SK-N-SH treated with all-trans-retinoic acid at 6 μM for 48 hours (cell line): Measurements from ENCODE around the gene DDX53.

Experiments
- ATAC-seq: fragments of 200-7000 bp; cut with Tn5 transposase; 3 replicates; pipeline ENCODE4 v1.9.1; 2020; ENCODE audit warnings: mild to moderate bottlenecking, moderate library complexity
- BACH2 ChIP-seq: fragments of 250-450 bp; sonication (Bioruptor Pico); IDR thresholded peaks from 2 replicates; pipeline ENCODE4 v1.9.0; 2021; ENCODE audit warnings: mild to moderate bottlenecking, borderline replicate concordance
- CREB5 ChIP-seq: fragments of 250-450 bp; sonication (Bioruptor Pico); IDR thresholded peaks from 2 replicates; pipeline ENCODE4 v1.5.1; 2020; ENCODE audit warnings: low read depth, mild to moderate bottlenecking, moderate library complexity
- CSDC2 ChIP-seq: fragments of 250-450 bp; sonication (Bioruptor Pico); IDR thresholded peaks from 2 replicates; pipeline ENCODE4 v1.5.0; 2020; ENCODE audit warnings: mild to moderate bottlenecking, moderate library complexity
- CSRNP3 ChIP-seq: fragments of 250-450 bp; sonication (Bioruptor Pico); IDR thresholded peaks from 2 replicates; pipeline ENCODE4 v1.5.1; 2021; ENCODE audit warnings: mild to moderate bottlenecking, moderate library complexity
- ESRRG ChIP-seq: fragments of 250-450 bp; sonication (Bioruptor Pico); IDR thresholded peaks from 2 replicates; pipeline ENCODE4 v1.6.1; 2021; ENCODE audit warnings: mild to moderate bottlenecking
- GLIS3 ChIP-seq: fragments of 250-450 bp; sonication (Bioruptor Pico); IDR thresholded peaks from 2 replicates; pipeline ENCODE4 v1.5.0; 2020; ENCODE audit warnings: mild to moderate bottlenecking, moderate library complexity
- ISL1 ChIP-seq: fragments of 250-450 bp; sonication (Bioruptor Pico); IDR thresholded peaks from 2 replicates; pipeline ENCODE4 v2.1.2; 2022; ENCODE audit warnings: mild to moderate bottlenecking, moderate library complexity
- OSR1 ChIP-seq: fragments of 250-450 bp; sonication (Bioruptor Pico); IDR thresholded peaks from 2 replicates; pipeline ENCODE4 v1.8.0; 2022; ENCODE audit warnings: moderate library complexity, mild to moderate bottlenecking, inconsistent platforms
- PATZ1 ChIP-seq: fragments of 250-450 bp; sonication (Bioruptor Pico); IDR thresholded peaks from 2 replicates; pipeline ENCODE4 v1.8.0; 2020; ENCODE audit warnings: mild to moderate bottlenecking, moderate library complexity, borderline replicate concordance
- POU6F1 ChIP-seq: fragments of 250-450 bp; sonication (Bioruptor Pico); IDR thresholded peaks from 2 replicates; pipeline ENCODE4 v1.8.0; 2021; ENCODE audit warnings: low read depth, mild to moderate bottlenecking, moderate library complexity, borderline replicate concordance
- PPARA ChIP-seq: fragments of 250-450 bp; sonication (Bioruptor Pico); IDR thresholded peaks from 2 replicates; pipeline ENCODE4 v1.5.0; 2020; ENCODE audit warnings: mild to moderate bottlenecking, borderline replicate concordance
- RARB ChIP-seq: fragments of 250-450 bp; sonication (Bioruptor Pico); IDR thresholded peaks from 2 replicates; pipeline ENCODE4 v1.8.0; 2021; ENCODE audit warnings: mild to moderate bottlenecking, moderate library complexity
- SNAI2 ChIP-seq: fragments of 250-450 bp; sonication (Bioruptor Pico); IDR thresholded peaks from 2 replicates; pipeline ENCODE4 v1.5.0; 2020; ENCODE audit warnings: mild to moderate bottlenecking, moderate library complexity
- TCF4 ChIP-seq: fragments of 250-450 bp; sonication (Bioruptor Pico); IDR thresholded peaks from 2 replicates; pipeline ENCODE4 v1.8.0; 2021; ENCODE audit warnings: mild to moderate bottlenecking, moderate library complexity, borderline replicate concordance
- TSHZ2 ChIP-seq: fragments of 250-450 bp; sonication (Bioruptor Pico); IDR thresholded peaks from 2 replicates; pipeline ENCODE4 v1.5.0; 2020; ENCODE audit warnings: mild to moderate bottlenecking, moderate library complexity
- ZC3H10 ChIP-seq: fragments of 250-450 bp; sonication (Bioruptor Pico); IDR thresholded peaks from 2 replicates; pipeline ENCODE4 v1.5.1; 2021; ENCODE audit warnings: mild to moderate bottlenecking, moderate library complexity
- ZFP30 ChIP-seq: fragments of 450-650 bp; formaldehyde crosslinking; IDR thresholded peaks from 2 replicates; pipeline ENCODE4 v1.5.0; 2022; ENCODE audit warnings: mild to moderate bottlenecking, moderate library complexity
- ZNF565 ChIP-seq: fragments of 450-650 bp; formaldehyde crosslinking; conservative IDR thresholded peaks from 2 replicates; pipeline ENCODE4 v1.5.0; 2020; ENCODE audit warnings: low read depth, mild to moderate bottlenecking, moderate library complexity
- ZNF70 ChIP-seq: fragments of 450-650 bp; formaldehyde crosslinking; IDR thresholded peaks from 2 replicates; pipeline ENCODE4 v1.5.0; 2020; ENCODE audit warnings: mild to moderate bottlenecking, moderate library complexity
- ZNF8 ChIP-seq: fragments of 450-650 bp; formaldehyde crosslinking; IDR thresholded peaks from 2 replicates; pipeline ENCODE4 v1.5.0; 2020; ENCODE audit warnings: mild to moderate bottlenecking, moderate library complexity

Gene DDX53

GRCh38 chrX:22958250-22958649 is 41.5 kb upstream of the DDX53 start:
- TF ChIP-seq PPARA (CRISPR knock-in tag): no peak
- TF ChIP-seq TCF4 (CRISPR knock-in tag): no peak
- no peak for TF ChIP-seq ZNF70
- TF ChIP-seq CSRNP3 (CRISPR knock-in tag): no peak
- no peak for TF ChIP-seq SNAI2 (CRISPR knock-in tag)
- TF ChIP-seq ZNF565 (CRISPR knock-in tag): no peak
- no peak for TF ChIP-seq ZC3H10
- TF ChIP-seq POU6F1 (CRISPR knock-in tag): no peak
- no peak for TF ChIP-seq CSDC2 (CRISPR knock-in tag)
- TF ChIP-seq ZFP30 (CRISPR knock-in tag): no peak
- TF ChIP-seq TSHZ2 (CRISPR knock-in tag): no peak
- TF ChIP-seq OSR1 (CRISPR knock-in tag): no peak
- no peak for TF ChIP-seq ISL1 (CRISPR knock-in tag)
- no peak for TF ChIP-seq ZNF8 (CRISPR knock-in tag)
- TF ChIP-seq ESRRG: no peak
- TF ChIP-seq RARB (CRISPR knock-in tag): no peak
- no peak for TF ChIP-seq BACH2 (CRISPR knock-in tag)
- no peak for TF ChIP-seq GLIS3 (CRISPR knock-in tag)
- ATAC-seq: no peak

- ATAC-seq: no peak
- TF ChIP-seq ZNF565 (CRISPR knock-in tag) (no peak), ESRRG (no peak), TSHZ2 (CRISPR knock-in tag) (no peak), ZC3H10 (no peak), ISL1 (CRISPR knock-in tag) (no peak), BACH2 (CRISPR knock-in tag) (no peak), SNAI2 (CRISPR knock-in tag) (no peak), RARB (CRISPR knock-in tag) (no peak), CREB5 (no peak)
These were observed 40.4 kb upstream of the DDX53 start for GRCh38 chrX:22959204-22959920.

- no peak for ATAC-seq
- TF ChIP-seq CSDC2 (CRISPR knock-in tag): no peak
- no peak for TF ChIP-seq CREB5
- TF ChIP-seq POU6F1 (CRISPR knock-in tag): no peak
- no peak for TF ChIP-seq PATZ1 (CRISPR knock-in tag)
- no peak for TF ChIP-seq OSR1 (CRISPR knock-in tag)
- no peak for TF ChIP-seq ISL1 (CRISPR knock-in tag)
These were observed 36.6 kb upstream of the DDX53 start for GRCh38 chrX:22963196-22963595.
